ENCODE measurements around the gene DNAI1. TPM values are rescaled to one million over a fixed set of nuclear protein-coding genes. Genes with fewer than 3 reads are reported as not detected.

The DNAI1 gene
- total RNA-seq, 1 donor from 2014 or later, result 0.52 TPM

DNA sequence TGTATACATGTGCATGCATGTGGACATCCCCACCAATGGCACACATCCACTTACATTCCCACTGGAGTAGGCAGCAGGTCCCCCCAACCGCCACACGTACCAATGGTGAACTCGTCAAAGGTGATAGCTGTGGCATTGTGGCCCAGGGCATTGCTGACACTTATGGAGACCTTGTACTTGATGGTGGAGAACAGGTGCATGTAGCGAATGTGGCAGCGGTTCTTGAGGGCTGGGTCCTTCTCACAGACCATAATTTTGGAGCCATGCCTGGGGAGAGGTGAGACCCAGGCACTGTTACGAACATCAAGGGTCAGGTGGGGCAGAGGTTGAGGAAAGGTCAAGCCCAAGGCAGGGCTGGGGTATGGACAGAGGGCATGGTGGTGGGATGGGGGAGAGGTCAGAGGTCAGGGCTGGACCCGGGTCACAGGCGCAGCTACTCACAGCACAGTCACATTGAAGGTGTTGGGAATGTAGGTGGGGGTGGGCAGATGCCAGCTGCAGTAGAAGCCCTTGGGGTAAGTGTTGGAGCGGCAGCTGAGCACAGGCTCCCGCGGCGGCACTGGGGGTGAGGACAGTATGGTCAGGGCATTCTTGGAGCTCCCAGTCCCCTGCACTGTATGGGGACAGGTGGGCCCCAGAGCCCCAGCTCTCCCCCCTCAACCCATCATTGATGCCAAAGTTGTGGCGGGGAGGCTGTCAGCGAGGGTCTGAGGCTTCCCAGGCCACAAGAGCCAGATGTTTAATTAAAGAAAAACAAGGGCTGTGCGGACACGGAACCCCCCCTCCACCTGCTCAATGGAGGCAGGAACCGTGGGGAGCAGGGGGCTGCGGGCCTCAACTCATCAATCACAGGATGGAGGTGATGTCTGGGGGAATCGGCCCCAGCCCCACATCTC is 99.1 kb downstream of the DNAI1 start:
- no peak for DNase-seq (ENCODE audit: low spot score)

DNA sequence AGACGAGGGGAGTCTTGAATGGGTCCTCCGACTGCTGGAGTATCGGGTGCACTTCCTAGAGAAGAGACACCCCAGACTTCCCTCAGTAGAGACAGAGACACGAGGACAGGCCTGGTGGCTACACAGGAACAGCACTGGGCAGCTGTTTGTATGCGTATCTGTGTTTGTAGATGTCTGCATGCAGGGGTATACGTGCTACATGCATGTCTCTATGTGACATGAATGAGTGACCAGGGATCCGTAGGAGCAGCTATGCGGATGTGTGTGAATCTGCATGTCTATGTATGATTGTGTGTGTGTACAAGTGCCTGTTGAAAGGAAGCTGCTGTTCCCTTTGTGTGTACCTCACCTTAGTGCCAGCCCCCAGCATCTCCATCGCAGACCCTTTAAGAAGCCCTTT is 99.8 kb downstream of the DNAI1 start:
- no peak for DNase-seq (ENCODE audit: low spot score)

DNA sequence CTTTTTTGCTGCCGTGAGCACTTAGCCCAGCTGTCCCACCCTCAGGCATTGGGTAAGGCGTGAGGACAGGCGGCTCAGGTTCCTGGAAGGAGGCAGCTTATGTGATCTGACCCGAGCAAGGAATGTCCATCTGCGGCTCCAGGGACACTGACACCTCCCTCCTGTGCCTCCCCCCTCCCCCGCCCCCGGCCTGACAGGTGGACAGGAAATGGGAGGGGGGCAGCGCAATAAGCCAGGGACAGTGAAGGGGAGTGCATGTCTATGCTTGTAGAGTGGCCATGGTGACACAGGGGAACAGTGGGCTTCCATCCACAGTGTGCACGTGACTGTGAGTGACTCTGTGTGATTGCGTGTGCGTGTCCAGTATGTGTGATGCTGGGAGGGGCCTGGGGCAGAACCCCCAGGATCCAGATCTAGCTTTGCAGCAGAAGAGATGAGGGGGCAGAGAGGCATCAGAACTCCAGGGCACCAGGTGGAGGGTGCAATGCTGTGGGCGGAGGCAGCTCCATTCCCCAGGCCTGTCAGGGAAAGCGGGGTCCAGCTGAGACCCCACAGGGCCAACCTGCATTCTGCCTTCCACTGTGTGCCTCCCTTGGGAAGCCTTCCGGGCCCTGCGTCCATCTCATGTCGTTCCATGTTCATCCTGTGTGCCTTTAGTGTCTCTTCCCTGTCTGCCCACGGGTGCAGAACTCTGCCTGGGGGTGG is 100.5 kb downstream of the DNAI1 start:
- no peak for DNase-seq (ENCODE audit: low spot score)

DNA sequence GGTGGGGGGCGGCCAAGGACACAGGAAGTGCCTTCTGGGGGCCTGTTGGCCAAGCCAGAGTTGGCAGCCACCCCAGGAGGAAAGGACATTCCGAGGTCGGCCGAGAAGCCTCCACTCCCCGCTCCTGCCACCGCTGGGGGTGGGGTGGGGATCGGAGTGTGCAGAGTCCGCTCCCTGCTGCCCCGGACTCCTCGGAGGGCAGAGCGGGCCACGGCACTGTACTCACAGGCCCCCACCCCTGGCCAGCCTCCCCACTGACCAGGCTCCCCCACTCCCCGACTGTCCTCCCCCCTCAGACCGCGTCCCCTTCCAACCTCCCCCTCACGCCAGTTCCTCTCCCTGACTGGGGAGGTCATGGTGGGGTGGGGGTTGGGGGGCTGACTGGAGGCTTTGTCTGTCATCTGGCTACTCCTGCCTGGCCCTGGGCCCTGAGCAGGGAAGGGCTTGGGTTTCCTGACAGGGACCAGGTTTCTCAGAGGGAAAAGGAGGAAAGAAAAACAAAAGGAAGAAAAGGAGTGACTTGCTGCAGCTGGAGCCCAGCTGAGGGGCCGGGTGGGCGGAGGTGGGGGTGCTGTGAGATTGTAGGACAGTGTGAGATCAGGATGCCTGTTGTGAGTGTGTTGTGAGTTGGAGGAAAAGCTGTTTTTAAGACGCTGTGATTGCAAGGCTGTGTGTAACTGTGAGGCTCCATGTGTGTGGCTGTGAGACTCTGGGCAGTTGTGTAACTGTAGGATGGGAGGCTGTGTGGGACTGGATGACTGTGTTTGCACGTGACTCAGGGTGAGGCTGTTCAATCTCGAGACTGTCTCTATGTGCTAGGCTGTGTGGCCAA is 101.2 kb downstream of the DNAI1 start:
- peak; percentile 71 for DNase-seq (ENCODE audit: low spot score)

DNA sequence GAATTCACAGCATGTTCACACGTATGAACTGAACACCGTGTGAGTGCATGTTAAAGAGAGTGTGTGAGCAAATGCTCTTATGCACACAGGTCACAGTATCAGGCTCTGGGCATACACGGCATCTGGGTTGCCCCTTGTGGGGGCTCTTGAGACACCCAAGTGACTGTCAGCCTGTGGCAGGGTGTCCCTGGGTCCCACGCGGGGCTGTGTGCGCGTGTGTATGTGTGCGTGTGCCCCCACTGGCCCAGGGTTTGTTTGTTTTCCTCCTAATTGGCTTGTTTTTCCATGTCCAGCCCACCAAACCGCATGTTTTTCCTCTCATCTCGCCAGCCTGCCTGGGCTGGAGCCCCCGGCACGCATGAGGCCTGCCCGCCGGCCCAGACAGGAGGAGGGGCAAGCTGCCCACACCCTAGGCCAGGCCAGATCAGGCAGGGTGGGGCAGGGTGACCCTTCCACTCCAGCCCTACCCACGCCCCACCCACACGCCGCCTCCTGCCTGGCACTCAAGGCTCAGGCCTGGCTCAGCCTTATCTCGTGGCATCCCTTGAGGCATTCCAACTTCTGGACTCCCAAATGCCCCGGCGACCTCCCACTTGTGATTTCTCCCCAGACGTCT is 102.1 kb downstream of the DNAI1 start:
- DNase-seq (ENCODE audit: low spot score), result peak; percentile 56

DNA sequence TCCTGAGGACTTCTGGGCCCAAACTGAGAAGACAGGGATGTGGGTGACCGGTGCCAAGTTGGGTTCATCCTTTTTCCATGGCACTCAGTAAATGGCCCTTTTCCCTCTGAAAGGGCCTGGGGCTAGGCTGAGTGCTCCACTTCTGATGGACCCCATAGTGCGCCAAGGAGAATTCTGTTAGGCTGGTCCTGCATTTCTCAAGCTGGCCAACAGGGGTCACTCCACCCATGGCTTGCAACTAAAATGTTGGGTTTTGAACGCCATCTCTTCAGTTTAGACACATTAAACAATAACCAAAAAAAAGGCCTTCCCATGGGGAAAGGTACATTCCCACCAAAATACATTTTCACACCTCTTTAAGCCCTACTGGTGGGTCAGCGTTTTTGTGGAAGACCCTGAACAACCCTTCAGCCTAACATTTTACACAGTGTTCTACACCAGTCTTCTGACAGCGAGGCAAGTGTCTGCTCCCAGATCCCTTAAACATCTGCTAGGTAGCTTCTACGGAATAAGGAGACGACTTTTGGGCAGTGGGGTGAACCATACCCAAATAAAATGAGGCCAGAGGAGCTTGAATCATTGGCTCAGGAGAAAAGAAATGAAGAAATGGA is 103.6 kb downstream of the DNAI1 start:
- DNase-seq (ENCODE audit: low spot score), result no peak

DNA sequence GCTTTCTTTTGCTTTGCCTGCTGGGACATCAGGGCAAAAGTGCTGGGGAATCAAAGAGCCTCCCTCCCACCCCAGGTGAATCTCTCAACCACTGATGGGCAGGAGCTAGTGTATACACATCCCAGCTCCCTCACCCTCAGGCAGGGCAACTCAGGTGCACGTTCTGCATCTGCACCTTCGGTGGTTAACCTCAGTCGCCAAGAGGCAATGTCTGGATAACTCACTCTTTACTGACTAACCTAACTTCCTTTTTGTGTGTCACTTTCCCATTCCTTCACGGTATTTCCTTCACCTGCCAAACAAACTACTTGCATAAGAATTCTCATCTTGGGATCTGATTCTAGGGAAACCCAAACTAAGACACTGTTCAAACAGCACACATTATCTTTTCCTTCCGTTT is 104.7 kb downstream of the DNAI1 start:
- no peak for DNase-seq (ENCODE audit: low spot score)

DNA sequence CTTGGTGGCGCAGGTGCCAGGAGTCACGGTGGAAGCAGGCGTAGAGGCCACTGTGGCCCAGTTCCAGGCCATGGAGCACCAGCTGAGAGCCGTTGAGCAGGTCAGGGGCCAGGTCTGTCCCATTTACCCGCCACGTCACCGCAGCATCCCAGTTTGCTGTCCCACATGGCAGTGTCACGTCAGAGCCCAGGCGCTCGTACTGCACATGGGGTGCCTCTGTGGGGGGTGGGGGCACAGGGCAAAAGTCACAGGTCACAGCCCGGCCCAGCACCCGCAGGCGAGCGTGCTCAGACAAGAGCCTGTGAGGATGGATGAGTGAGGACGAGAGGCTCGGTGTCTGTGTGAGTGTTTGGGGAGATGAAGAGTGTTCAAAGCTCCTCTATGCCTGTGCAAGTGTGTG is 106.0 kb downstream of the DNAI1 start:
- no peak for DNase-seq (ENCODE audit: low spot score)

DNA sequence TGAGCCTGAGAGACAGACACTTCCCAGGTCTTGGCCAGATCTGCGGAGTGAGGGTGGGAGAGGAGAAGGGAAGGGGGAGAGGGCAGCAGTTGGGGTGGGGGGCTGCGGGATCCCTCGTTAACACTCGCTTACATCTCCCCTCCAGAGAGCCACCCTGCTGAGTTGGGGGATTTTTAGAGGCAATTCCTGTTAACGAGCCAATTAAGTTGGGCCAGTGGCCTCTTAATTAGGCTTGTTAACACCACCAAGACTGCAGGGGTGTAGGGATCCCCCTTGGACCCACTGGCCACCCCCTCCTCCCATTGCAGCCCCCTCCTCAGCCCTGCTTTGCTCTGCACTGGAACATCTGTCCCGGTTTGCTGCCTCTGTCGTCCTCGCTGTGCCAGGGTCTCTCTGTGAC is 107.3 kb downstream of the DNAI1 start:
- no peak for DNase-seq (ENCODE audit: low spot score)

DNA sequence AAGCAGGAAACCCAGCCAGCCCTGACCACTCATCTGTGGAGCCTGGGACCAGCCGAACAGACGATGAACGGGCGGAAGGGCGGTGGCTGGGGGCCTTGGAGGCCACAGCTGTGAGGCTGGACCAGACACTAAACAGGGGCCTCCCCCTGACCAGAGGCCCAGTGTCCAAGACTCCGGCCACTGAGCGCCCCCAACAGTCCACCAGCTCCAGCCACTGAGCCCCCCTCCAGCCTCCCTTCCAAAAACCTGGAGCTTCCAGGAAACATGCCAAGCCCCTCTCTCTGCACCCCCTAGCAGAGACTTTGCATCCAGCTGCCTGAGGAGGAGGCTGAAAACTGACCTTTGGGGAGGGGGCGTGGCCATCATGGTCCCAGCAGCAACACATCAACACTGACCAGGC is 107.7 kb downstream of the DNAI1 start:
- DNase-seq (ENCODE audit: low spot score), result no peak

DNA sequence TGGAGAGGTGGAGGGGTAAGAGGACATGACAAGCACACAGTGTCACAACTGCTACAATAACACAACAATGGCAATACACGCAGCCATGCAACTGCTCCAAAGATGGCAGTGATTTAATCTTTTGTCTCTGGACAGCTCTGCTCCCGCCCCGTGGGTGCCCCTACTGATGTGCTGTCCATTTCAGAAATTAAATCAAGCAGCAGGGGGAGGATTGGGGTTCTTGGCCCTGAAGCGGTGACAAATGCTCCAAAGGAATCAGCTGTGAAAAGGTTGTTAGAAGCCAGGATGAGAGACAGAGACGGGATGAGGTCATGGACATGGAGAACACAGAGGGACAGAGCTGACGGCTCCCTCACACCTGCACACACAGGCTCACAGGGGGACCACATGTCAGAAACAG is 108.4 kb downstream of the DNAI1 start:
- no peak for DNase-seq (ENCODE audit: low spot score)

DNA sequence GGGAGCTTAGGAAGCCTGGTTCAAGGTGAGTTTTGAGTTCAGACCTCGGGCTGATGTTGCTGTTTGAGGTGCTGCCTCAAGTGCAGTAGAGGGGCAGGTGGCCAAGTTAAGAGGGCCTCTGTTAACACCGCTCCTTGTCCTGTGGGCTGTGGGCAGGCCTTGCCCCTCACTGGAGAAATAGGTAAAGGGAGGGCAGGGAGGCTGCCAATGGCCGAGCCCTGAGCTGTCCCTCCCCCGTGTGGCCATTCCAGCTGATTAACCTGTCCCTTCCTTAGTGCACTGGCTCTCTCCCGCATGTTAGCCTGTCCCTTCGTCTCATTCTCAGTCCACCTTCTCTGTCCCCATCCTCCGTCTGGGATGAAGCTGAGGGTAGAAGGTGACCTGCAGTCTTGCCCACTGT is 109.5 kb downstream of the DNAI1 start:
- no peak for DNase-seq (ENCODE audit: low spot score)

DNA sequence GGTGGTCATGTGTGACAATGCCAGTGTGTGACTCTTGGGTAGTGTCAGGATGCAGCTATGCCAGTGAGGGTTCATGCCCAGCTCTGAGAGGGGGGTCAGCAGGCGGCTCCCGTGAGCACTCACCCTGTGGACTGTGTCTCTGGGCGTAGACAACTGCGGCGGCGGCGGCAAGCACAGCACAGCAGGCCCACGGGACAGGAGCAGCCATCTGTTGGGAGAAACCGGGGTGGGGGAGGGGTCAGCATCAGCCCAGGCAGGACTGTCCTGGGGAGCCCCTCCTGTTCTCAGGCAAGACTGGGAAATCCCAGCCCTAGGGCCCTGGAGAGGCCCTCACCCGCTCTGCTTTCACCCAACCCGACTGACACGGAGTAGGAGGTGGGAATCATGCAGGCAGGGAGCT is 110.2 kb downstream of the DNAI1 start:
- no peak for DNase-seq (ENCODE audit: low spot score)

DNA sequence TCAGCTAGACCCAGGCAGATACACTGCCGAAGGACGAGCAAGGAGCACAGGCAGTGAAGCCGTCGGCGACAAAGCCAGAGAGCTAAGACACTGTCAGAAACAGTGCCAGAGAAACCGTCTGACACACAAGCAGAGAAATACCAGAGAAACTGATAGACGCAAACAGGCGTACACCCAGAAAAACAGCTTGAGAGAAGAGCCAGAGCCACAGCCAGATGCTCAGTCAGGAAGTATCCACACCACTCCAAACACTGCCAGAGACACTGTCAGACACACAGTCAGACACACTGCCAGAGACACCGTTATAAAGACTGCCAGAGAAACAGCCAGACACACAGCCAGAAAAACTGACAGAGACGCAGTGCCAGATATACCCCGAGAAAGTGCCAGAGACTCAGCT is 111.8 kb downstream of the DNAI1 start:
- no peak for DNase-seq (ENCODE audit: low spot score)

Other genes with a start within 250 kb of the DNAI1 start
- 1.9 TPM for gene KIF24, start 129.5 kb upstream of the DNAI1 start, total RNA-seq
- 25.5 TPM for gene NUDT2, start 129.2 kb upstream of the DNAI1 start, total RNA-seq
- gene MYORG, start 81.9 kb upstream of the DNAI1 start, total RNA-seq, result 94.5 TPM
- 24.0 TPM for gene FAM219A, start 235 bp upstream of the DNAI1 start, total RNA-seq
- gene ENHO, start 64.2 kb downstream of the DNAI1 start, total RNA-seq, result 1.7 TPM
- 23.0 TPM for gene CNTFR, start 130.9 kb downstream of the DNAI1 start, total RNA-seq
- gene RPP25L, start 153.3 kb downstream of the DNAI1 start, total RNA-seq, result 28.7 TPM
- gene DCTN3, start 161.7 kb downstream of the DNAI1 start, total RNA-seq, result 81.9 TPM
- gene ARID3C, start 170.3 kb downstream of the DNAI1 start, total RNA-seq, result not detected
- gene SIGMAR1, start 179.0 kb downstream of the DNAI1 start, total RNA-seq, result 77.1 TPM
- 63.6 TPM for gene GALT, start 187.9 kb downstream of the DNAI1 start, total RNA-seq
- 37.0 TPM for gene IL11RA, start 193.4 kb downstream of the DNAI1 start, total RNA-seq
- not detected for gene CCL27, start 203.9 kb downstream of the DNAI1 start, total RNA-seq
- 4.1 TPM for gene CCL19, start 232.5 kb downstream of the DNAI1 start, total RNA-seq

Data from mucosa of gallbladder (tissue), 1 donor.